ENCODE measurements around the gene ATG4D.

DNA sequence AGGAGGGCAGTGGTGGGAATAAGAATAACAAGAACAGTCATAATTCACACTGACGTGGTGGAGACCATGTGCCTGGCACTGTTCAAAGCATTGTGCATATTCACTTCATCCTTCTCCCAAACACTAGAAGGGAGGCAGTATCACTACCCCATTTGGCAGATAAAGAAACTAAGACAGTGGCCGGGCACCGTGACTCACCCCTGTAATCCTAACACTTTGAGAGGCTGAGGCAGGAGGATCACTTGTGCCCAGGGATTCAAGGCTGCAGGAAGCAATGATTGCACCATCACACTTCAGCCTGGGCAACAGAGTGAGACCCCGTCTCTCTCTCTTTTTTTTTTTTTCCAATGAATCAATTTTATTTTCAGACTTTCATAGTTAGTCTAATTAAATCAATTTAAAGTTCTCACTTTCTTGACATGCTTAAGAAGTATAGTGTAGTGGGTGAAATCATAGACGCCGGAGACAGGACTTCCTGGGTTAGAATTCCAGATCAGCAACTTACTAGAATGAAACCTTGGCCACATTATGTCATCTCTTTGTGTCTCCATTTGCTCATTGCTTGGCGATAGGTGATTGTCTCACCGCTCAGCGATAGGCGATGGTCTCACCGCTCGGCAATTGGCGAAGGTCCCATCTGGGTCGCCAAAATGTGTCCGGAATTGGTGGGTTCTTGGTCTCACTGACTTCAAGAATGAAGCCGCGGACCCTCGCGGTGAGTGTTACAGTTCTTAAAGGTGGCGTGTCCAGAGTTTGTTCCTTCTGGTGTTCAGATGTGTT, 5.3 kb upstream of the ATG4D start:
- no peak for TF ChIP-seq CTCF (IDR thresholded peaks at IDR 0.05)
- no peak for TF ChIP-seq POLR2A (IDR thresholded peaks at IDR 0.05)
